ENCODE results near the gene OR6K3. TPM values are rescaled to one million over a fixed set of nuclear protein-coding genes. Genes with fewer than 3 reads are reported as not detected.
"Not testable (repeated sequence)": the region's sequence is repeated elsewhere in the genome, so short reads cannot be mapped to it uniquely, and the experiment has no call there.

Gene OR6K3
- not detected in 2 replicates for total RNA-seq (2014; rRNA removed)
- polyA plus RNA-seq (2012), result not detected

- DNase-seq (ENCODE audit: low read depth), result no peak
Measured at GRCh38 chr1:158720620-158721019, at the start of gene OR6K3. TSS of gene OR6K3 (minus strand) at chr1:158720720. CDS start at chr1:158718115, 2,605 bp downstream.

GRCh38 chr1:158754420-158754819, 33.9 kb upstream of the OR6K3 start, which contains the start of gene OR6K6:
TSS of gene OR6K6 (plus strand) at chr1:158754720. CDS start at chr1:158754888, 168 bp downstream.
- no peak for DNase-seq (ENCODE audit: low read depth)

- DNase-seq (ENCODE audit: low read depth), result no peak
Measured at GRCh38 chr1:158752155-158752712, 31.7 kb upstream of the OR6K3 start.

- DNase-seq (ENCODE audit: low read depth), result no peak
Measured at GRCh38 chr1:158735848-158736247, 15.3 kb upstream of the OR6K3 start.

GRCh38 chr1:158732524-158732923, 12.0 kb upstream of the OR6K3 start:
- no peak for DNase-seq (ENCODE audit: low read depth)

- DNase-seq (ENCODE audit: low read depth), result no peak
Measured at GRCh38 chr1:158731707-158732106, 11.2 kb upstream of the OR6K3 start.

GRCh38 chr1:158730453-158730852, 9.9 kb upstream of the OR6K3 start:
- DNase-seq (ENCODE audit: low read depth), result no peak

- DNase-seq (ENCODE audit: low read depth), result no peak
Measured at GRCh38 chr1:158728510-158729225, 8.1 kb upstream of the OR6K3 start.

- DNase-seq (ENCODE audit: low read depth), result no peak
Measured at GRCh38 chr1:158724442-158724841, 3.9 kb upstream of the OR6K3 start.

GRCh38 chr1:158719664-158720063, 856 bp downstream of the OR6K3 start:
- DNase-seq (ENCODE audit: low read depth), result no peak

- no peak for DNase-seq (ENCODE audit: low read depth)
Measured at GRCh38 chr1:158717344-158717743, 3.2 kb downstream of the OR6K3 start.

- DNase-seq (ENCODE audit: low read depth), result no peak
Measured at GRCh38 chr1:158716335-158716734, 4.2 kb downstream of the OR6K3 start.

GRCh38 chr1:158714754-158715153, 5.8 kb downstream of the OR6K3 start:
- no peak for DNase-seq (ENCODE audit: low read depth)

GRCh38 chr1:158711098-158711497, 9.4 kb downstream of the OR6K3 start:
- DNase-seq (ENCODE audit: low read depth), result no peak

- DNase-seq (ENCODE audit: low read depth), result no peak
Measured at GRCh38 chr1:158706096-158706495, 14.4 kb downstream of the OR6K3 start.

- no peak for DNase-seq (ENCODE audit: low read depth)
Measured at GRCh38 chr1:158700552-158700951, 20.0 kb downstream of the OR6K3 start, which contains the start of gene OR6K2. TSS of gene OR6K2 (minus strand) at chr1:158700652. CDS start at chr1:158700652, 0 bp downstream.

GRCh38 chr1:158694596-158694995, 25.9 kb downstream of the OR6K3 start:
- DNase-seq (ENCODE audit: low read depth), result no peak

GRCh38 chr1:158692356-158692755, 28.2 kb downstream of the OR6K3 start:
- no peak for DNase-seq (ENCODE audit: low read depth)

GRCh38 chr1:158691907-158692306, 28.6 kb downstream of the OR6K3 start:
- DNase-seq (ENCODE audit: low read depth), result no peak

- DNase-seq (ENCODE audit: low read depth), result not testable (repeated sequence)
Measured at GRCh38 chr1:158691149-158691548, 29.4 kb downstream of the OR6K3 start.

- DNase-seq (ENCODE audit: low read depth), result no peak
Measured at GRCh38 chr1:158689875-158690274, 30.6 kb downstream of the OR6K3 start.

- no peak for DNase-seq (ENCODE audit: low read depth)
Measured at GRCh38 chr1:158689110-158689509, 31.4 kb downstream of the OR6K3 start.

- DNase-seq (ENCODE audit: low read depth), result not testable (repeated sequence)
Measured at GRCh38 chr1:158688343-158688742, 32.2 kb downstream of the OR6K3 start.

Data from LHCN-M2 (cell line).